Panc1 (cell line): ENCODE results near the gene CREBZF. TPM values are rescaled to one million over a fixed set of nuclear protein-coding genes. Genes with fewer than 3 reads are reported as not detected.

Experiments
- ATAC-seq: fragments of 200-7000 bp; cut with Tn5 transposase; 2 replicates; pipeline ENCODE4 v1.9.1; 2020; ENCODE audit warnings: mild to moderate bottlenecking, moderate library complexity
- BruUV-seq: library from RNA; stranded (reverse); fragments of 400-500 nt; replicated peaks from 2 replicates; lab custom pipeline; 2021; lab: Mats Ljungman, UMichigan
- CTCF ChIA-PET: fragments of 300-600 bp; sonication (Branson Sonifier 250); formaldehyde crosslinking; loops from one replicate; lab custom pipeline; 2022; ENCODE audit warnings: antibody characterized with exemption; lab: Charles Lee
- POLR2A ChIA-PET: fragments of 300-600 bp; sonication (Branson Sonifier 250); formaldehyde crosslinking; loops from one replicate; lab custom pipeline; 2022; ENCODE audit warnings: antibody characterized with exemption; lab: Charles Lee
- DNase-seq: peaks from one replicate; pipeline ENCODE4 v3.0.0-alpha.2; 2010; ENCODE audit warnings: low read depth, low spot score
- H3K27ac ChIP-seq: 2 replicates; pipeline ENCODE4 v1.5.1; 2011; ENCODE audit warnings: mild to moderate bottlenecking, low read length, inconsistent platforms
- H3K27me3 ChIP-seq: fragments of 200-500 bp; sonication (Bioruptor generic); 2 replicates; pipeline ENCODE4 v1.6.0; 2014; ENCODE audit warnings: low read length, inconsistent platforms; ENCODE audit not compliant: control insufficient read depth, insufficient read depth
- H3K36me3 ChIP-seq: fragments of 200-500 bp; sonication (Bioruptor generic); 2 replicates; pipeline ENCODE4 v1.5.1; 2014; ENCODE audit warnings: inconsistent platforms, mild to moderate bottlenecking, low read length, moderate library complexity; ENCODE audit not compliant: control insufficient read depth, insufficient read depth
- H3K4me1 ChIP-seq: 2 replicates; pipeline ENCODE4 v1.5.1; 2011; ENCODE audit warnings: inconsistent platforms, mild to moderate bottlenecking, low read length, moderate library complexity; ENCODE audit not compliant: control insufficient read depth, insufficient read depth
- H3K4me3 ChIP-seq, 2 experiments: 2 replicates each; pipeline ENCODE4 v1.5.1; 2011 to 2012; ENCODE audit warnings: low read depth in 2 of 2, low read length in 2 of 2, mild to moderate bottlenecking in 2 of 2, inconsistent platforms in 1 of 2, moderate library complexity in 1 of 2
- H3K9me3 ChIP-seq: fragments of 200-500 bp; sonication (Bioruptor generic); 2 replicates; pipeline ENCODE4 v1.5.1; 2014; ENCODE audit warnings: low read depth, mild to moderate bottlenecking, inconsistent platforms, low read length, moderate library complexity; ENCODE audit not compliant: control insufficient read depth, insufficient read depth
- CTCF ChIP-seq: fragments of 450-650 bp; IDR thresholded peaks from 2 replicates; pipeline ENCODE4 v1.5.1; 2017; ENCODE audit warnings: mild to moderate bottlenecking
- POLR2AphosphoS5 ChIP-seq: IDR thresholded peaks from 2 replicates; pipeline ENCODE4 v1.6.1; 2012; ENCODE audit warnings: mild to moderate bottlenecking, low read depth, low read length, moderate library complexity
- REST ChIP-seq, 2 experiments: IDR thresholded peaks; 2 replicates each; pipeline ENCODE4 v1.6.1; 2011 to 2012; ENCODE audit warnings: low read depth in 2 of 2, control low read depth in 1 of 2, low read length in 1 of 2, mild to moderate bottlenecking in 1 of 2, moderate library complexity in 1 of 2; ENCODE audit not compliant: insufficient read depth in 1 of 2
- SIN3A ChIP-seq: IDR thresholded peaks from 2 replicates; pipeline ENCODE4 v1.6.1; 2012; ENCODE audit warnings: low read depth, mild to moderate bottlenecking, low read length, moderate library complexity, borderline replicate concordance; ENCODE audit not compliant: insufficient read depth
- TCF7L2 ChIP-seq: IDR thresholded peaks from 2 replicates; pipeline ENCODE4 v1.6.1; 2011; ENCODE audit warnings: mild to moderate bottlenecking, low read depth, low read length, inconsistent platforms
- in situ Hi-C: cut with HindIII; loops from 2 replicates; pipeline ENCODE4 v1.10.0; 2016; ENCODE audit warnings: low sequenced_read_pairs, low pct_unique_long_range_greater_than_20kb
- intact Hi-C: fragments of 100-400 bp; cut with micrococcal nuclease; formaldehyde crosslinking; loops from one replicate; pipeline ENCODE4 v1.10.0; 2022; ENCODE audit not compliant: unreplicated experiment
- total RNA-seq: library from RNA; stranded (reverse); gene quantifications from one replicate; pipeline ENCODE4 v1.2.1, GENCODE V29; 2021; ENCODE audit not compliant: unreplicated experiment

The CREBZF gene
- total RNA-seq, 1 experiment from 2014 or later = 75.8 TPM

GRCh38 chr11:85643191-85643614 is 21.7 kb downstream of the CREBZF start:
- H3K27me3 ChIP-seq = no peaks in the 10 kb centered on the region
- H3K4me1 ChIP-seq = peaks cover 14% of the 10 kb centered on the region
- no peak overlapping the region; the same call in 1 of the 2 replicates for H3K27ac ChIP-seq
- DNase-seq = no peak
- ChIA-PET CTCF (no interaction called here), POLR2A (no interaction called here)
- intact Hi-C loops = no loop called here
- no peaks in the 10 kb centered on the region for H3K9me3 ChIP-seq
- no peak for ATAC-seq
- H3K4me3 ChIP-seq = no peak overlapping the region
- no peaks in the 10 kb centered on the region for H3K36me3 ChIP-seq
- TF ChIP-seq POLR2AphosphoS5 (0 out of 2 replicates have a peak, but pooled peaks have one; percentile 51), TCF7L2 (peak; percentile 86), SIN3A (no peak)
- BruUV-seq = no TSS peak
- in situ Hi-C loops = no loop called here

GRCh38 chr11:85634747-85635146 is 30.2 kb downstream of the CREBZF start:
- ATAC-seq (no peak), DNase-seq (no peak)
- intact Hi-C loops = no loop called here
- Histone ChIP-seq H3K4me3 (no peak overlapping the region), H3K36me3 (peaks cover 23% of the 10 kb centered on the region), H3K27ac (no peak overlapping the region), H3K27me3 (no peaks in the 10 kb centered on the region), H3K4me1 (peaks cover 7% of the 10 kb centered on the region), H3K9me3 (no peaks in the 10 kb centered on the region)
- TF ChIP-seq CTCF = no peak
- no peak for TF ChIP-seq TCF7L2
- no peak for TF ChIP-seq REST (IDR thresholded peaks at IDR 0.05; ENCODE audit: insufficient read depth in 1 of 2, low read depth in 2 of 2, low read length in 1 of 2)
- TF ChIP-seq SIN3A = no peak
- no peak for TF ChIP-seq POLR2AphosphoS5
- in situ Hi-C loops = no loop called here
- POLR2A ChIA-PET = no interaction called here
- CTCF ChIA-PET = no interaction called here
- BruUV-seq = no TSS peak

- POLR2A ChIA-PET = no interaction called here
- TF ChIP-seq SIN3A = 0 out of 2 replicates have a peak, but pooled peaks have one; percentile 74
- TF ChIP-seq CTCF = no peak
- Histone ChIP-seq H3K27ac (peak overlapping the region; percentile 96), H3K4me1 (peaks cover 34% of the 10 kb centered on the region), H3K9me3 (no peaks in the 10 kb centered on the region), H3K36me3 (peaks cover 5% of the 10 kb centered on the region), H3K4me3 (peak overlapping the region; percentile 88 to 98), H3K27me3 (no peaks in the 10 kb centered on the region)
- TSS peak; percentile 82 for BruUV-seq
- DNase-seq (no peak), ATAC-seq (peak; percentile 23)
- in situ Hi-C loops = no loop called here
- CTCF ChIA-PET = interaction anchor here (0.6 kb wide), 1 partner anchor 36 kb away, joined by 3 read pairs; the partner anchor contains the start of gene CREBZF
- intact Hi-C loops = loop anchor here (5.0 kb wide), 2 partner anchors 33 to 48 kb away; no protein-coding TSS in a partner anchor
Measured at GRCh38 chr11:85628771-85629341, 36.1 kb downstream of the CREBZF start.
